22Rv1 (cell line): Measurements from ENCODE around the gene GFOD2.
"Not testable (repeated sequence)": the region's sequence is repeated elsewhere in the genome, so short reads cannot be mapped to it uniquely, and the experiment has no call there.

Experiments used
- H3K27ac ChIP-seq: fragments of 450-650 bp; 2 replicates; pipeline ENCODE4 v1.5.1; 2017
- ZFX ChIP-seq: fragments of 450-650 bp; IDR thresholded peaks from 2 replicates; pipeline ENCODE4 v1.6.1; 2017; ENCODE audit warnings: antibody characterized with exemption, borderline replicate concordance
- TF ChIP-seq, protein P1 (sequence below): fragments of 450-650 bp; IDR thresholded peaks from 2 replicates; pipeline ENCODE4 v1.5.1; 2017; ENCODE audit warnings: mild to moderate bottlenecking

GFOD2 gene

DNA sequence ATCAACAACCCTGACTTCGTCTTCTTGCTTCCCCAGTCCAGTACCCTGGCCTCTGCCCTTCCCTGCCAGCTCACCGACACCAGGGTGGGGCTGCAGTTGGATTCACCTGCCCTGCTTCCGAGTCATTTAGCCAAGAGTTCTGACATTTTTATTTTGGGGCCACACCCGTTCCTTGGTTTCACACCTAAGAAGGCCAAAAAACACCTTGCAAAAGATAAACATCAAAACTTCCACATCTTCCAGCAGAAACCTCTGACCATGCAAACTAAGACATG lies 41.8 kb upstream of the GFOD2 start:
- H3K27ac ChIP-seq = no peak overlapping the region
- TF ChIP-seq ZFX = no peak
- TF ChIP-seq, protein P1, sequence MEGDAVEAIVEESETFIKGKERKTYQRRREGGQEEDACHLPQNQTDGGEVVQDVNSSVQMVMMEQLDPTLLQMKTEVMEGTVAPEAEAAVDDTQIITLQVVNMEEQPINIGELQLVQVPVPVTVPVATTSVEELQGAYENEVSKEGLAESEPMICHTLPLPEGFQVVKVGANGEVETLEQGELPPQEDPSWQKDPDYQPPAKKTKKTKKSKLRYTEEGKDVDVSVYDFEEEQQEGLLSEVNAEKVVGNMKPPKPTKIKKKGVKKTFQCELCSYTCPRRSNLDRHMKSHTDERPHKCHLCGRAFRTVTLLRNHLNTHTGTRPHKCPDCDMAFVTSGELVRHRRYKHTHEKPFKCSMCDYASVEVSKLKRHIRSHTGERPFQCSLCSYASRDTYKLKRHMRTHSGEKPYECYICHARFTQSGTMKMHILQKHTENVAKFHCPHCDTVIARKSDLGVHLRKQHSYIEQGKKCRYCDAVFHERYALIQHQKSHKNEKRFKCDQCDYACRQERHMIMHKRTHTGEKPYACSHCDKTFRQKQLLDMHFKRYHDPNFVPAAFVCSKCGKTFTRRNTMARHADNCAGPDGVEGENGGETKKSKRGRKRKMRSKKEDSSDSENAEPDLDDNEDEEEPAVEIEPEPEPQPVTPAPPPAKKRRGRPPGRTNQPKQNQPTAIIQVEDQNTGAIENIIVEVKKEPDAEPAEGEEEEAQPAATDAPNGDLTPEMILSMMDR = no peak

DNA sequence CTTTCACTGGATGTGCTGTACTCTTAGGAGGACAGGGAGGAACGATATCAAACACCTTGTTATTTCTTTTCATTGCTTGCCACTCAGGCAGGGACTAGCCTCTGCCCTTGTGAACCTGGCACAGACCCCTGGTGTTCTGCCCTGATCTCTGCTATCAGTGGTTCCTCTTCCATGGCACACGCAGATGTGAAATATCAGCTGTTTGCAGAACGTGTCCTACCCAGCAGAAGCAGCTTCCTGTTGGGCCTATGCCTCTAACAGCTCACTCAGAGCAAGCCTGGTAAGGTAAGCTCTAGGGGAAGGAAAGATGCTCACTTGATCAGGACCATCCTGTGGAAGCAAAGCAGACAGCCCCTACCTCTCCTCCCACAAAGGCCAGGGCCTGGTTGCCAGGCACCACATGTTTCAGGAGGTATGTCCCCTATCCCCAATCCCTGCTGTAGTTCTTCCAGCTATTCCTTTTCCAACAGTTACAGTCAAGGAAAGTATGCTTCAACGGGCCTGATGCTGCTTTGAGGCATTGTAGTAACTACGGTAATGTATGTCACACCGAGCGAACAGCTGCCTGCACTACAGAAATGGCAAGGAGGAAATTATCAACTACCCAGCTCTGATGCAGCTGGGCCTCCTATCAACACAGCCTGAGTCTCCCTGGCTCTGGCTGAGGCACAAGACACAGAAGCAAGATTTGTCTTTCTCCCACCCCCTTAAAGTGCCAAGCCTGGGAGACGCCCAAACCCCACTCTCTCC lies 41.3 kb upstream of the GFOD2 start:
- H3K27ac ChIP-seq = no peak overlapping the region
- TF ChIP-seq, protein P1 = no peak
- no peak for TF ChIP-seq ZFX

DNA sequence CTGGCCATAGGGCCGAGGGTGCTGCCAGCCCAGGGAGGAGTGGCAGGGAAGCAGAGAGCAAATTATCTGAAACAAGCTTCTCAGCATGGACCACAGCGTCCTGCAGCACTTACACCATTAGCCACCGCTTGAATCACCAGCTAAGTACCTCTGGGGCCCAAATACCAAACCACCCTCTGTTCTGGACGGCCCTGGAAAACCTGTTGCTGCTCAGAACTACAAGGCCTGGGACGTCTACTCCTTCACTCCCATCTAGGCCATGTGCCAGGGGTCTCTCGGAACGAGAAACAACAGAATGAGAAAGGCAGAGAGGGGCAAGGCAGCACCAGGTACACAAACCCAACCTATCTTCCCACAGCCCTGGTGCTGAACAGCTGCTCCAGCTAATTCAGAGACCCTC lies 39.9 kb upstream of the GFOD2 start:
- no peak for TF ChIP-seq ZFX
- TF ChIP-seq, protein P1 = no peak

DNA sequence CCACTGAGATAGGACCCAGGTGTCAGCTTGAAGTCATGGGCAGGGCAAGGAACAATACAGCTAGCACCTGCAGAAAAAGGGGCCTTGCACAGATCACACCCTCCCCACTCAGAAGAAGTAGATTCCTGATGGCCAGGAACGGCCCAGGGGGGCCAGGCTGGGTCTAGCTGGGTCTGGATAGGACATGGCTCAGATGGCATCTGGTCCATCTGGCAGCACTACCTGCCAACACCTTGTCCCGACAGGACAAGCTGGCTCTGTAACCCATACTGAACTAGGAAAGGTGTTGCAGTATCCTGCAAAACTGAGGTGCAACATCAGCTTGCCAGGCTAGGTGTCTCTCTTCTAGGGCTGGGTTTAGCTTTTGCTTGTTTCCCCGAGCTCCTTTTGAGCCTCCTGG lies 38.9 kb upstream of the GFOD2 start:
- TF ChIP-seq, protein P1 = no peak
- TF ChIP-seq ZFX = no peak

More for the DNA sequence above, 39.9 kb upstream of the GFOD2 start:
- no peak overlapping the region for H3K27ac ChIP-seq

DNA sequence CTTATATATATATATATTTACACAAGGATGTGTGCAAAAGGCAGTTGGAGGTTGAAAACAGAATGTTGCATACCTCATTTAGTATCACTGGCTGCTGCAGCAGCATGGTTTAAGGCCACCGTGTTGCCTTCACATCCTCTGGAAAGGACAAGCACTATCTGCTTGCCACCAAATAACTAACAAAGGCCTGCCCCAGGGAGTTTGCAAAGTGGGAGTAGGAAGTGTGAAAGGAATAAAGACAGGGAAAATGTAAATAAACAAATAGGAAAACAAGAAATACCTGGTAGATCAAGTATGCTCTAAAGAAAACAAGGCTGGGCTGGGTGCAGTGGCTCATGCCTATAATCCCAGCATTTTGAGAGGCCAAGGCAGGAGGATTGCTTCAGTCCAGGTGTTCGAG lies 33.5 kb upstream of the GFOD2 start:
- TF ChIP-seq ZFX = no peak
- TF ChIP-seq, protein P1 = no peak
- H3K27ac ChIP-seq = no peak overlapping the region

More for the DNA sequence above, 38.9 kb upstream of the GFOD2 start:
- no peak overlapping the region for H3K27ac ChIP-seq

DNA sequence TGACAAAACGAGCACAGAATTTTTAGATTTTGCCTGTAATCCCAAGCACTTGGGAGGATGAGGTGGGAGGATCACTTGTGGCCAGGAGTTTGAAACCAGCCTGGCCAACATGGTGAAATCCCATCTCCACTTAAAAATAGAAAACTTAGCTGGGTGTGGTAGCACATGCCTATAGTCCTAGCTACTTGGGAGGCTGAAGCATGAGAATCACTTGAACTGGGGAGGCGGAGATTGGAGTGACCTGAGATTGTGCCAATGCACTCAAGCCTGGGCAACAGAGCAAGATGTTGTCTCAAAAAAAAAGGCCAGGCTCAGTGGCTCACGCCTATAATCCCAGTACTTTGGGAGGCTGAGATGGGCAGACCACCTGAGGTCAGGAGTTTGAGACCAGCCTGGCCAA lies 32.2 kb upstream of the GFOD2 start:
- not testable (repeated sequence) for H3K27ac ChIP-seq

DNA sequence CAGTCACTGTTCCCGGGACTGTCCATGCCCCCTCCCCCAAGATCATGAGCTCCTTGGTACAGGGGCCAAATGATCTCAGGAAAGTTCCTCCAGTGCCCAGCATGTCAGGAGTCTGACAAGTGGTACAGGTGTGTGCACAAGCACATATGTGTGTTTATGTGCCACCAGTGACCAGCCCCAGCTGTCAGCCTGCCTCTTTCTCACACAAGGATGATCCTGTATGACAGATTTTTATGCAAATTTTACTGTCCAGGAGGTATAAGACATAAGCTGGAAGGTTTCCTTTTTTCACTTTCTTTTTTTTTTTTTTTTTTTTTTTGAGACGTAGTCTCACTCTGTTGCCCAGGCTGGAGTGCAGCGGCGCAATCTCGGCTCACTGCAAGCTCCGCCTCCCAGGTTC lies 31.4 kb upstream of the GFOD2 start:
- TF ChIP-seq ZFX = no peak
- TF ChIP-seq, protein P1 = no peak
- H3K27ac ChIP-seq = no peak overlapping the region
